Suprapubic skin (tissue), 4 donors: ENCODE measurements around the gene C3orf22. TPM values are rescaled to one million over a fixed set of nuclear protein-coding genes. Genes with fewer than 3 reads are reported as not detected.

Experiments used
- DNase-seq, 2 donors: peaks; one replicate each; pipeline ENCODE4 v3.0.0-alpha.2; 2019; ENCODE audit warnings: low spot score in 2 of 2
- H3K27ac ChIP-seq: fragments of 200-600 bp; sonication (generic); one replicate; pipeline ENCODE4 v1.5.1; 2019
- H3K27me3 ChIP-seq: fragments of 200-600 bp; sonication (generic); one replicate; pipeline ENCODE4 v1.5.1; 2019
- H3K36me3 ChIP-seq: fragments of 200-600 bp; sonication (generic); one replicate; pipeline ENCODE4 v1.5.1; 2019
- H3K4me1 ChIP-seq: fragments of 200-600 bp; sonication (generic); one replicate; pipeline ENCODE4 v1.5.1; 2019
- H3K4me3 ChIP-seq: fragments of 200-600 bp; sonication (generic); one replicate; pipeline ENCODE4 v1.5.1; 2019; ENCODE audit warnings: mild to moderate bottlenecking
- H3K9me3 ChIP-seq: fragments of 200-600 bp; sonication (generic); one replicate; pipeline ENCODE4 v1.5.1; 2019
- CTCF ChIP-seq, 2 donors: fragments of 200-600 bp in 1 of 2; fragments of 450-650 bp in 1 of 2; sonication (generic) in 1 of 2; IDR thresholded peaks; one replicate each; pipeline ENCODE4 v1.5.1; 2016 to 2019; ENCODE audit warnings: antibody characterized with exemption in 2 of 2, mild to moderate bottlenecking in 1 of 2, moderate library complexity in 1 of 2
- EP300 ChIP-seq: sonication (generic); formaldehyde crosslinking; IDR thresholded peaks from one replicate; pipeline ENCODE4 v1.6.1; 2017; ENCODE audit warnings: antibody characterized with exemption
- POLR2A ChIP-seq, 2 donors: fragments of 450-650 bp; IDR thresholded peaks; one replicate each; pipeline ENCODE4 v1.6.1; 2017; ENCODE audit warnings: antibody characterized with exemption in 2 of 2, mild to moderate bottlenecking in 2 of 2, moderate library complexity in 2 of 2
- POLR2AphosphoS5 ChIP-seq, 3 donors: sonication (generic); formaldehyde crosslinking; IDR thresholded peaks; one replicate each; pipeline ENCODE4 v1.6.1; 2017; ENCODE audit warnings: antibody characterized with exemption in 3 of 3
- WGBS: methylation state at CpG from one replicate; pipeline ENCODE4 v1.1.5; 2018; 5-methylcytosine and 5-hydroxymethylcytosine counted together
- total RNA-seq, 4 donors: library from RNA; depleted of rRNA; stranded (reverse); fragments of >200 nt; gene quantifications; one replicate each; pipeline ENCODE4 v1.1.0, GENCODE V29; 2016

Gene C3orf22
- total RNA-seq, 4 donors from 2014 or later = not detected

GRCh38 chr3:126502656-126503055, 56.1 kb downstream of the C3orf22 start:
- TF ChIP-seq POLR2A (IDR thresholded peaks at IDR 0.05) (no peak), POLR2AphosphoS5 (IDR thresholded peaks at IDR 0.05) (no peak), CTCF (IDR thresholded peaks at IDR 0.05) (no peak), EP300 (no peak)
- Histone ChIP-seq H3K27me3 (peaks cover 17% of the 10 kb centered on the region), H3K36me3 (no peaks in the 10 kb centered on the region), H3K4me3 (no peak overlapping the region), H3K9me3 (no peaks in the 10 kb centered on the region), H3K4me1 (no peaks in the 10 kb centered on the region), H3K27ac (no peak overlapping the region)
- WGBS = 73% methylated on average over 1 of the region's 1 CpG
- no peak for DNase-seq

- Histone ChIP-seq H3K9me3 (no peaks in the 10 kb centered on the region), H3K4me1 (no peaks in the 10 kb centered on the region), H3K4me3 (no peak overlapping the region), H3K36me3 (no peaks in the 10 kb centered on the region), H3K27ac (no peak overlapping the region), H3K27me3 (peaks cover 17% of the 10 kb centered on the region)
- TF ChIP-seq EP300 (no peak), POLR2AphosphoS5 (IDR thresholded peaks at IDR 0.05) (no peak), CTCF (IDR thresholded peaks at IDR 0.05) (no peak), POLR2A (IDR thresholded peaks at IDR 0.05) (no peak)
- no peak for DNase-seq
- 57% methylated on average over 7 of the region's 7 CpGs for WGBS
Observed at GRCh38 chr3:126501736-126502135, 57.0 kb downstream of the C3orf22 start.

GRCh38 chr3:126501054-126501453, 57.7 kb downstream of the C3orf22 start:
- DNase-seq = peak in 1 of 2 donors; percentile 34
- Histone ChIP-seq H3K27me3 (peaks cover 14% of the 10 kb centered on the region), H3K36me3 (no peaks in the 10 kb centered on the region), H3K4me3 (no peak overlapping the region), H3K9me3 (no peaks in the 10 kb centered on the region), H3K4me1 (no peaks in the 10 kb centered on the region), H3K27ac (no peak overlapping the region)
- TF ChIP-seq POLR2A (IDR thresholded peaks at IDR 0.05) (no peak), POLR2AphosphoS5 (IDR thresholded peaks at IDR 0.05) (no peak), CTCF (IDR thresholded peaks at IDR 0.05) (no peak), EP300 (no peak)
- 80% methylated on average over 2 of the region's 5 CpGs for WGBS

- H3K27me3 ChIP-seq = peaks cover 8% of the 10 kb centered on the region
- H3K36me3 ChIP-seq = no peaks in the 10 kb centered on the region
- 92% methylated on average over 7 of the region's 7 CpGs for WGBS
- no peak overlapping the region for H3K4me3 ChIP-seq
- TF ChIP-seq POLR2AphosphoS5 (IDR thresholded peaks at IDR 0.05) = no peak
- no peak for TF ChIP-seq EP300
- TF ChIP-seq CTCF (IDR thresholded peaks at IDR 0.05) = no peak
- TF ChIP-seq POLR2A (IDR thresholded peaks at IDR 0.05) = no peak
- no peaks in the 10 kb centered on the region for H3K4me1 ChIP-seq
- no peak overlapping the region for H3K27ac ChIP-seq
- no peaks in the 10 kb centered on the region for H3K9me3 ChIP-seq
- DNase-seq = peak in 1 of 2 donors; percentile 51
Observed at GRCh38 chr3:126500016-126500415, 58.7 kb downstream of the C3orf22 start.

Other genes starting within 250 kb of the C3orf22 start
- 10 to 100 TPM in 3 of 4 donors, 1 to 10 TPM in 1; 7.3 to 19.2 (median 14.3) TPM for gene KLF15, start 201.5 kb downstream of the C3orf22 start, total RNA-seq
- not detected for gene CFAP100, start 164.0 kb downstream of the C3orf22 start, total RNA-seq
- 10 to 100 TPM; 40.5 to 97.5 (median 61.2) TPM for gene ZXDC, start 83.0 kb downstream of the C3orf22 start, total RNA-seq
- not detected for gene UROC1, start 41.2 kb downstream of the C3orf22 start, total RNA-seq
- not detected for gene CHST13, start 34.8 kb downstream of the C3orf22 start, total RNA-seq
- 10 to 100 TPM in 2 of 4 donors, 1 to 10 TPM in 2; 7.4 to 14.0 (median 11.3) TPM for gene TXNRD3, start 96.2 kb upstream of the C3orf22 start, total RNA-seq
- 10 to 100 TPM; 13.4 to 22.0 (median 16.1) TPM for gene CHCHD6, start 145.3 kb upstream of the C3orf22 start, total RNA-seq